Measurements from ENCODE around the gene PRSS22.
A peak's percentile ranks its signal among the peaks of the same experiment; 100 is the strongest.

Gene PRSS22

DNA sequence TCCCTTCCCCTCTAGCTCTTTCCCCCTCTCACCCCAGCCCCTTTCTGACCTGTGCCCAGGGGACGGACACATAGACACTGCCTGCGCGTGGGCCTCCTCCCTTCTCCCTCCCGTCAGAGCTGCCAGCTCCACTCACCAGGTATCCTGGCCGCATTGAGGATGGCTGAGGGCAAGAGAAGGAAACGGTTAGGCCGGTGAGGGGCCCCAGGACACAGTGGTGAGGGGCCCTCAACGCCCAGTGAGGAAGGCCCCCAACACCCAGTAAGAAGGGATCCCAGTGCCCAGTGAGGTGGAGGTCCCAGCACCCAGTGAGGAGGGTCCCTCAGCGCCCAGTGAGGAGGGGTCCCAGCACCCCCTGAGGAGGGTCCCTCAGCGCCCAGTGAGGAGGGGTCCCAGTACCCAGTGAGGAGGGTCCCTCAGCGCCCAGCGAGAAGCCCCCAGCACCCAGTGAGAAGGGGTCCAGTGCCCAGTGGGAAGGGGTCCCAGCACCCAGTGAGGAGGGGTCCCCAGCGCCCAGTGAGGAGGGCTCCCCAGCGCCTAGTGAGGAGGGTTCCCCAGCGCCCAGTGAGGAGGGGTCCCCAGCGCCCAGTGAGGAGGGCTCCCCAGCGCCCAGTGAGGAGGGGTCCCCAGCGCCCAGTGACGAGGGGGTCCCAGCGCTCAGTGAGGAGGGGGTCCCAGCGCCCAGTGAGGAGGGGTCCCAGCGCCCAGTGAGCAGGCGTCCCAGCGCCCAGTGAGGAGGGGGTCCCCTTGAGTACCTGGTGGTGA, 1.1 kb downstream of the PRSS22 start:
- H3K4me3 ChIP-seq (ENCODE audit: control insufficient read depth, low read depth, low read length): no peak overlapping the region
- DNase-seq (ENCODE audit: low read depth): no peak
- TF ChIP-seq, protein P1, sequence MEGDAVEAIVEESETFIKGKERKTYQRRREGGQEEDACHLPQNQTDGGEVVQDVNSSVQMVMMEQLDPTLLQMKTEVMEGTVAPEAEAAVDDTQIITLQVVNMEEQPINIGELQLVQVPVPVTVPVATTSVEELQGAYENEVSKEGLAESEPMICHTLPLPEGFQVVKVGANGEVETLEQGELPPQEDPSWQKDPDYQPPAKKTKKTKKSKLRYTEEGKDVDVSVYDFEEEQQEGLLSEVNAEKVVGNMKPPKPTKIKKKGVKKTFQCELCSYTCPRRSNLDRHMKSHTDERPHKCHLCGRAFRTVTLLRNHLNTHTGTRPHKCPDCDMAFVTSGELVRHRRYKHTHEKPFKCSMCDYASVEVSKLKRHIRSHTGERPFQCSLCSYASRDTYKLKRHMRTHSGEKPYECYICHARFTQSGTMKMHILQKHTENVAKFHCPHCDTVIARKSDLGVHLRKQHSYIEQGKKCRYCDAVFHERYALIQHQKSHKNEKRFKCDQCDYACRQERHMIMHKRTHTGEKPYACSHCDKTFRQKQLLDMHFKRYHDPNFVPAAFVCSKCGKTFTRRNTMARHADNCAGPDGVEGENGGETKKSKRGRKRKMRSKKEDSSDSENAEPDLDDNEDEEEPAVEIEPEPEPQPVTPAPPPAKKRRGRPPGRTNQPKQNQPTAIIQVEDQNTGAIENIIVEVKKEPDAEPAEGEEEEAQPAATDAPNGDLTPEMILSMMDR (IDR thresholded peaks at IDR 0.05; ENCODE audit: control insufficient read depth, insufficient read depth, low read depth, low read length, missing control alignments): no peak

DNA sequence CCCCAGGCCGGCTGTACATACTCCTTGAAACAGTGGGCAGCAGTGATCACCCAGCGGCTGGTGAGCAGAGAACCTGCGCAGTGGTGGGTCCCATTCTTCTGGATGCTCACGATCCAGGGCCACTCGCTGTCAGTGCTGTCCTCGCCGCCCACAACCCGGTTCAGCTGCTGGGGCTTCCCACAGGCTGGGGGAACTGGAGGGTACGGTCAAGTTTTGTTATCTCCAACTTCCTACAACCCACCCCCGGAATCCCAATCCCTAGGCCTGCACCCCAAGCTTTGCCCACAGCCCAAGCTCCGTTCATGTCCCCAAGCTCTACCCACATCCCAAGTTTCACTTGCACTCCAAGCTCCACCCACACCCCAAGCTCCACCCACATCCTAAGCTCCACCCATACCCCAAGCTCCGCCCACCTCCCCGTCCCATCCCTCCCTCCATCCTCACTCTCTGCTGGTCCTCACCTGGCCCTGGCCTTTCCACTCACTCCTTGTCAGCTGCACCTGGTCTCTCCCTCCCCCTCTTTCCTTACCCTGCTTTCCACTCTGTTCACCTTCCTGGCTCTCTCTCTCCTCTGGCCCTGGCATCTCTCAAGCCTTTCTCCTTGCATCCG, 1.8 kb downstream of the PRSS22 start:
- no peak overlapping the region for H3K4me3 ChIP-seq (ENCODE audit: control insufficient read depth, low read depth, low read length)
- TF ChIP-seq, protein P1 (IDR thresholded peaks at IDR 0.05; ENCODE audit: control insufficient read depth, insufficient read depth, low read depth, low read length, missing control alignments): no peak
- no peak for DNase-seq (ENCODE audit: low read depth)

DNA sequence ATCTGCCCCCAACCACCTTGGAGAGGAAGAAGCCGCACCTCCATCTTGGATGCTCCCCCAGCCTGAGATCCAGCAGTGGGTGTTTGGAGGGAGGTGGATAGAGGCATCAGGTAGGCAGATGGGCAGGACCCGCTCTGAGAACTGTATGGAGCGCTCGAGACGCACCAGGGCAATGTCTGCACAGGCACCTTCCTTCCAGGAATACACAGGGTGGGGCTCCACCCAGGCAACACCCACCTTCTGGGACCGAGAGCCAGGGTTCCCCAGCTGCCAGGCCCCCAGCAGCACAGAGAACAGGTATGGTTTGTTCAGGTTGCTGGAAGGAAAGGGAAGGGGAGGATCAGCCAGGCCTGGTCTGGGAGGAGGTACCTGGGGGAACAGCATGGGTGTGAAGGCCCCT, 2.4 kb downstream of the PRSS22 start:
- TF ChIP-seq, protein P1 (IDR thresholded peaks at IDR 0.05; ENCODE audit: control insufficient read depth, insufficient read depth, low read depth, low read length, missing control alignments): no peak
- DNase-seq (ENCODE audit: low read depth): no peak
- no peak overlapping the region for H3K4me3 ChIP-seq (ENCODE audit: control insufficient read depth, low read depth, low read length)

DNA sequence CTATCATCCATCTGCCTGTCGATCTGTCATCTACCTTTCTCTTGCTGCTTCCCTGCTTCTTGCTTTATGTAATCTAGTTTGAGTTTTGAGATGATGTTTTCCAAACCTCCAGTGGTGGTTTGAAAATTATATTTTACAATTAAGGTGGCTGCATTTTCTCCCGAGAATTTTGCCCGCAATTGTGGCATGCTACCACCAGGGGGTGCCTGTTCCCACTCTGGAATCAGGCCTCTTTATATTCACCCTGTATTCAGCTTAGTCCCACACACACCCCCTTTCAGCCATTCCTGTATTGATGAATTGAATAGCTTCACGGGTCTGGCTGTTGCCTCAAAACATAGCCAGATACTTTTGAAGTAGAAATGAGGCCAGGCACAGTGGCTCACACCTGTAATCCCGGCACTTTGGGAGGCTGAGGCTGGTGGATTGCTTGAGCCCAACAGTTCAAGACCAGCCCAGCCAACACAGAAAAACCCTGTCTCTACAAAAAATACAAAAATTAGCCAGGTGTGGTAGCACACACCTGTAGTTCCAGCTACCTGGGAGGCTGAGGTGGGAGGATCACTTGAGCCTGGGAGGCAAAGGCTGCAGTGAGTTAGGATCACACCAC, 3.2 kb downstream of the PRSS22 start:
- H3K4me3 ChIP-seq (ENCODE audit: control insufficient read depth, low read depth, low read length): no peak overlapping the region
- TF ChIP-seq, protein P1 (IDR thresholded peaks at IDR 0.05; ENCODE audit: control insufficient read depth, insufficient read depth, low read depth, low read length, missing control alignments): peak; percentile 42
- DNase-seq (ENCODE audit: low read depth): no peak

DNA sequence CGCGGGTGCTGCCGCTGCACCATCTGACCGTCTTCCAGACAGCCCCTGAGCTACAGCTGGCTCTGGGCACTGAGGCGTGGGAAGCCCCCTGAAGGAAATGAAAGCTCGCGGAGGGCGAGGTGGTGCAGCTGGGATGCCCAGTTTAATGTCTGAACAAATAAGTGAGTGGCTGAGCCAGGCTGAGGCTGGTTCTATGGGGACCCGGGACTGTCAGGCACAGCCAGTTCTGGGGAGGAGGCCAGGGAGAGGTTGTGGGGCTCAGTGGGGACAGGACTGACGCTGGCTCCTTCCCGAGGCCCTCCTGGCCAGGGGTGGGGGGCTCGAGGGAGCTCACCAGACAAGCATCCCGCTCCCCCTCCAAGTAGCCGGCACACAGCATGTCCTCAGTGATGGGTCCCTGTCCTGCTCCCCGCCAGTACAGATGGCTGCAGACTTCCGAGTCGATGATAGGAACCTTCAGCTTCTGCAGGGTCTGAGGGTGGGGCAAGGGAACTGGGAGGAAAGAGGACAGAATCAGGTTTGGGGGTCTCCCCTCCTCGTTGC, 4.4 kb downstream of the PRSS22 start:
- TF ChIP-seq, protein P1 (IDR thresholded peaks at IDR 0.05; ENCODE audit: control insufficient read depth, insufficient read depth, low read depth, low read length, missing control alignments): no peak
- H3K4me3 ChIP-seq (ENCODE audit: control insufficient read depth, low read depth, low read length): no peak overlapping the region
- DNase-seq (ENCODE audit: low read depth): no peak

DNA sequence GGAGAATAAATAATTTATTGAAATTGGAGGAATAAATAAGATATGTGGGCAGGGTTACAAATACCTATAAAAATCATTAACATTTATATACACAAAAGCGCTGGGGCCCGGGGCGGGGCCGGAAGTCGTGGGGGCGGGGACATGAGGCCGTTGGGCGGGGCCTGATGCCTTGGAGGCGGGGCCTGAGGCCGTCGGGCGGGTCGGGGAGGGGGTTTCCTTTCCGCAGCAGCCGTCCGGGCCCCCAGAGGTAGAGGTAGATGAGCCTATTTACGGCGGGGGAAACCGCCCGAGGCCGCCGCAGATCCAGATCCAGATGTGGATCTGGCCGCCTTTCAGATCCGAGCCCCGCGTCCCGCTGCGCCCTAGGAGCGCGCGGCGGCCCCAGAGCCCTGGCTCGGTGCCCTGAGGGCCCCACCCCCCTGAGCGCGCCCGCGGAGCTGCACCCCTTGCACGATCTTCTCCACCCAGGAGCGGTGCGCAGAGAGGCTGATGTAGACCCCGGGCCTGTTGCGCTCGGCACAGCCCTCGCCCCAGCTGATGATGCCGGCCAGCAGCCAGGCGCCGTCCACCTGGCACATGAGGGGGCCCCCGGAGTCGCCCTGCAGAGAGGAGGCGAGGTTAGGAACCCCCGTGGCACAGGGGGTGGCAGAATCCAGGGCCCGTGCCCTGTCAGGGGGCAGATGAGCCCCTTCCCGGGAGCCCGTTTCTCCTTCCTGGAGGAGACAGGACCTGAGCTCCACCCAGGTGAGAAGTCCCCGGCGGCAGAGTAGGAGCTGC, 5.1 kb downstream of the PRSS22 start:
- TF ChIP-seq, protein P1 (IDR thresholded peaks at IDR 0.05; ENCODE audit: control insufficient read depth, insufficient read depth, low read depth, low read length, missing control alignments): no peak
- no peak for DNase-seq (ENCODE audit: low read depth)
- H3K4me3 ChIP-seq (ENCODE audit: control insufficient read depth, low read depth, low read length): no peak overlapping the region

All from AG09309 (cell line).